Retinal pigment epithelial cell (primary cell): ENCODE measurements around the gene REEP2.
"Not testable (repeated sequence)": the region's sequence is repeated elsewhere in the genome, so short reads cannot be mapped to it uniquely, and the experiment has no call there.

ENCODE experiments used
- DNase-seq: peaks from one replicate; pipeline ENCODE4 v3.0.0-alpha.2; 2010; ENCODE audit warnings: low read depth
- H3K4me3 ChIP-seq: 2 replicates; pipeline ENCODE4 v1.5.1; 2011; ENCODE audit warnings: mild to moderate bottlenecking, low read length, control low read depth, moderate library complexity
- TF ChIP-seq, protein P1 (sequence below): conservative IDR thresholded peaks from 2 replicates; pipeline ENCODE4 v1.5.1; 2011; ENCODE audit warnings: low read depth, low read length, control low read depth, inconsistent platforms

Gene REEP2, protein sequence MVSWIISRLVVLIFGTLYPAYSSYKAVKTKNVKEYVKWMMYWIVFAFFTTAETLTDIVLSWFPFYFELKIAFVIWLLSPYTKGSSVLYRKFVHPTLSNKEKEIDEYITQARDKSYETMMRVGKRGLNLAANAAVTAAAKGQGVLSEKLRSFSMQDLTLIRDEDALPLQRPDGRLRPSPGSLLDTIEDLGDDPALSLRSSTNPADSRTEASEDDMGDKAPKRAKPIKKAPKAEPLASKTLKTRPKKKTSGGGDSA

DNA sequence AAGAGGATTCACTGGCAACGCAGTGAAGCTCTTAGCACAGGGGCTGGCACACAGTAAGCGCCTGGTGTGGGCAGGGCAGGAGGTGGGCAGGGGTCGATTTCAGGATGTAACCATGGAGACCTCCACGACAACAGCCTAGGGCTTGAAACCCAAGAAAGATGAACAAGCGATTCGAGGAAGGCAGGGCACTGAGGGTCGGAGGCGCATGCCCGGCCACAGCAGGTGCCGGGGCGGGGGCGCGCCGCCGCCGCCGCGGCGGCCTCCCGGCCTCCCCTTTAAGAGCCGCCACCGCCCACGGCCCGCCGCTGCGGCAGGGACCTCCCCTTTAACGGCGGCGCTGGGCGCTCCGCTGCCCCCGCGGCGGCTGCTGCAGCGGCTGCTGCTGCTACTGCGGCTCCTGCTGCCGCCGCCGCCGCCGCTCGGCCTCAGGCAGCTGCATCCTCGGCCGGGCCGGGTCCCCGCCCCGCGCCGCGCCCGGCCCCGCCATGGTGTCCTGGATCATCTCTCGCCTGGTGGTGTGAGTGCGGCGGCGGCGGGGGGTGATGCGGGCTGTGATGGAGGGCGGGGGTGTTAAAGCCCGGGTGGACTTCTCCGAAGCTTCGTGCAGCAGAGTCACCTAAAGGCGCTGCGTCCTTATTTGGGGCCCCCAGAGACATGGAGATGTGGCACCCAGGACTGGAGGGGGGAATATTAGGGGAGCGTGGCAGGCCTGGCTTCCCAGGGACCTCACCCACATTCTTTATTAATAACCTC, at the start of gene REEP2:
Gene REEP2 (plus strand): TSS at position 334 of the 753 bp plus-strand sequence. CDS start 152 bp downstream, at position 486.
- H3K4me3 ChIP-seq: peak within 1 kb of the TSS; percentile 76
- DNase-seq: no peak
- TF ChIP-seq, protein P1, sequence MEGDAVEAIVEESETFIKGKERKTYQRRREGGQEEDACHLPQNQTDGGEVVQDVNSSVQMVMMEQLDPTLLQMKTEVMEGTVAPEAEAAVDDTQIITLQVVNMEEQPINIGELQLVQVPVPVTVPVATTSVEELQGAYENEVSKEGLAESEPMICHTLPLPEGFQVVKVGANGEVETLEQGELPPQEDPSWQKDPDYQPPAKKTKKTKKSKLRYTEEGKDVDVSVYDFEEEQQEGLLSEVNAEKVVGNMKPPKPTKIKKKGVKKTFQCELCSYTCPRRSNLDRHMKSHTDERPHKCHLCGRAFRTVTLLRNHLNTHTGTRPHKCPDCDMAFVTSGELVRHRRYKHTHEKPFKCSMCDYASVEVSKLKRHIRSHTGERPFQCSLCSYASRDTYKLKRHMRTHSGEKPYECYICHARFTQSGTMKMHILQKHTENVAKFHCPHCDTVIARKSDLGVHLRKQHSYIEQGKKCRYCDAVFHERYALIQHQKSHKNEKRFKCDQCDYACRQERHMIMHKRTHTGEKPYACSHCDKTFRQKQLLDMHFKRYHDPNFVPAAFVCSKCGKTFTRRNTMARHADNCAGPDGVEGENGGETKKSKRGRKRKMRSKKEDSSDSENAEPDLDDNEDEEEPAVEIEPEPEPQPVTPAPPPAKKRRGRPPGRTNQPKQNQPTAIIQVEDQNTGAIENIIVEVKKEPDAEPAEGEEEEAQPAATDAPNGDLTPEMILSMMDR: no peak

DNA sequence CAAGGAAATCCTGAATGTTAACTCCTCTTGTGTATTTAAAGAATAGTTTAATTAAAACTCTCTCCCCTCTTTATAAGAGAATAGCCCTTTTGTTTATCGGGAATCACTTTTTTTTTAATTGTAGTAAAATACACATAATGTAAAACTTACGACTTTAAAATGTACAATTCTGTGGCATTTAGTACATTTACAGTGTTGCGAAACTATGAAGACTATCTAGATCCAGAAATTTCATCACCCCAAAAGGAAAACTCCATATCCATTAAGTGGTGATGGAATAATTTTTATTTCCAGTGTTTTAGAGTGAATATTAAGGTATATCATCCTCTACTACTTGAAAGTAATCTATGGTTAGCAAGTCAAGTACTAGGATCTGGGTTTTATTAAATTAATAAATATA, 49.5 kb upstream of the REEP2 start:
- no peak for DNase-seq
- TF ChIP-seq, protein P1: no peak
- no peak overlapping the region for H3K4me3 ChIP-seq

DNA sequence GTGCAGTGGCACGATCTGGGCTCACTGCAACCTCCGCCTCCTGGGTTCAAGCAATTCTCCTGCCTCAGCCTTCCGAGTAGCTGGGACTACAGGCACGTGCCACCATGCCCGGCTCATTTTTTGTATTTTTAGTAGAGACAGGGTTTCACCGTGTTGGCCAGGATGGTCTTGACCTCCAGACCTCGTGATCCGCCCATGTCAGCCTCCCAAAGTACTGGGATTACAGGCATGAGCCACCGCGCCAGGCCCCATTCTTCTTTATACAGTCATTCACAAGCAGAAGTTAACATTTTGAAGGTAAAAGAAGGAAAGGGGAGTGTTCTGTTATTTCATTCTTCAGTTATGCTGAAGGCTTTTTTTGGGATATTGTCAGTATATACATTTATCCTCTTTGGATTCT, 48.9 kb upstream of the REEP2 start:
- H3K4me3 ChIP-seq, DNase-seq: not testable (repeated sequence)

DNA sequence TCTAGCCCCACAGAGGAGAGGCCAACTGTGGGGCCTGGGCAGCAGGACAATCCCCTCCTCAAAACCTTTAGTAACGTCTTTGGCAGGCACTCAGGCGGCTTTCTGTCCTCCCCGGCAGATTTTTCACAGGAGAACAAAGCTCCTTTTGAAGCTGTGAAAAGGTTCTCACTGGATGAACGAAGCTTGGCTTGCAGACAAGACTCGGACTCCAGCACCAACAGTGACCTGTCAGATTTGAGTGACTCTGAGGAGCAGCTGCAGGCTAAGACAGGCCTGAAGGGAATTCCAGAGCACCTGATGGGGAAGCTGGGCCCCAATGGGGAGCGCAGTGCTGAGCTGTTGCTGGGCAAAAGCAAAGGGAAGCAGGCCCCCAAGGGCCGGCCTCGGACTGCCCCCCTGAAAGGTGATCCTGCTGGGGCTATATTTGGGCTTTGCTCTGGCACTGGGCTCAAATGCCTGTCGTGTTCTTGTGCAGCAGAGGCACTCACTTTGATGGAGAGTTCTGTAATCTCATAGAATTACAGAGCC, 46.9 kb upstream of the REEP2 start:
- peak; percentile 35 for DNase-seq
- TF ChIP-seq, protein P1: no peak
- no peak overlapping the region for H3K4me3 ChIP-seq

DNA sequence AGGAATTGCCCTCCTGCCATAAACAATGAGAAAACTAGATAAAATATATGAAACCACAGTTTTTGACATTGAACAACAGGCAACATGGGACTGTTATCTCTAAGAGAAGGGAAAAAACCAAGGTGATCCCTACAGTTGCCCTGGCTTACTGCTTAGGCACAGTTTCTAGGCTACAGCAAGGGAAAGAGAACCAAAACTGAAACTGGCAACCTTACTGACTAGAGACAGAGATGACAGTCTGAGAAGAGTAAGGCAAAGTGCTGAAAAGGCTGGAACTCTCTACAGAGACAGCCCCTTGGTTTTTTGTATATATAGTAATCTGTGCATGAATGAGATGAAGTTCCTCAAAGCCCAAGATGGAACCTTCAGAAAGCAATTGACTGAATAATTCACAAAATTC, 36.2 kb upstream of the REEP2 start:
- no peak overlapping the region for H3K4me3 ChIP-seq
- TF ChIP-seq, protein P1: no peak
- DNase-seq: no peak

DNA sequence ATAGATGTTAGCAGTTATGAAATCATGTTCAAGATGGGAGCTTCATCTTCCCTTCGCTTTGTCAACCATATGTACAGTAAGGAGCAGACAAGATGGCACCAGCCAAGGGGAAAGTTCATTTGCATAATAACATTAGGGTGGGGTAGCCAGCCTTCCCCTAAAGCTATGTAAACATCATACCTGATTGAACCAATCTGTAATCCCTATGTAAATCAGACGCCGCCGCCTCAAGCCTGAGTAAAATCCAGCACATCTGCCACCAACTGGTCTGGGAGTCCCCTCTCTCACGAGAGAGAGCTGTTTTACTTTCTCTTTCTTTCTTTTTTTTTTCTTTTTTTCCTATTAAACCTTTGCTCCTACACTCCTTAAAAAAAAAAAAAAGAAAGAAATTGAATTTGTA, 30.8 kb upstream of the REEP2 start:
- no peak for DNase-seq
- TF ChIP-seq, protein P1: no peak
- H3K4me3 ChIP-seq: no peak overlapping the region

DNA sequence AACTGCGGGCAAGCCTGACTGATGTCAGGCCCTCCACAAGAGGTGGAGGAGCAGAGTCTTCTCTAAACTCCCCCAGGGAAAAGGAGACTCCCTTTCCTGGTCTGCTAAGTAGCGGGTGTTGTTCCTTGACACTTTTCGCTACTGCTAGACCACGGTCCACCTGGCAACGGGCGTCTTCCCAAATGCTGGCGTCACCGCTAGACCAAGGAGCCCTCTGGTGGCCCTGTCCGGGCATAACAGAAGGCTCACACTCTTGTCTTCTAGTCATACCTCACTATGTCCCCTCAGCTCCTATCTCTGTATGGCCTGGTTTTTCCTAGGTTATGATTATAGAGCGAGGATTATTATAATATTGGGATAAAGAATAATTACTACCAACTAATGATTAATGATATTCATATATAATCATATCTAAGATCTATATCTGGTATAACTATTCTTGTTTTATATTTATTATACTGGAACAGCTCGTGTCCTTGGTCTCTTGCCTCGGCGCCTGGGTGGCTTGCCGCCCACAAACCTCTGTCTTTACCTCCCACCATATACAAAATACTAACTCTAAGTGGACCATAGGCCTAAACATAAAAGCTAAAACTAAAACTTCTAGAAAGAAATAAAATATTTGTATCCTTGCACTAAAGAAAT, 27.7 kb upstream of the REEP2 start:
- not testable (repeated sequence) for H3K4me3 ChIP-seq, DNase-seq
- TF ChIP-seq, protein P1: peak; percentile 51
